ENCODE results near the gene HS6ST2.

The HS6ST2 gene

GRCh38 chrX:132737743-132738142 lies 220.7 kb downstream of the HS6ST2 start:
- DNase-seq: no peak

GRCh38 chrX:132732236-132732635 lies 226.2 kb downstream of the HS6ST2 start:
- no peak for DNase-seq

- no peak for DNase-seq
Observed at GRCh38 chrX:132730726-132731125, 227.7 kb downstream of the HS6ST2 start.

GRCh38 chrX:132730266-132730665 lies 228.2 kb downstream of the HS6ST2 start:
- no peak for DNase-seq

- no peak for DNase-seq
Observed at GRCh38 chrX:132728296-132728695, 230.1 kb downstream of the HS6ST2 start.

- no peak for DNase-seq
Observed at GRCh38 chrX:132718431-132718958, 239.9 kb downstream of the HS6ST2 start.

- no peak for DNase-seq
Observed at GRCh38 chrX:132716006-132716405, 242.4 kb downstream of the HS6ST2 start.

GRCh38 chrX:132714913-132715312 lies 243.5 kb downstream of the HS6ST2 start:
- DNase-seq: no peak

GRCh38 chrX:132712350-132712749 lies 246.1 kb downstream of the HS6ST2 start:
- no peak for DNase-seq

GRCh38 chrX:132710656-132711155 lies 247.7 kb downstream of the HS6ST2 start:
- DNase-seq: no peak

- DNase-seq: no peak
Observed at GRCh38 chrX:132708529-132708928, 249.9 kb downstream of the HS6ST2 start.

GRCh38 chrX:132704769-132705168 lies 253.7 kb downstream of the HS6ST2 start:
- no peak for DNase-seq

GRCh38 chrX:132694382-132694781 lies 264.0 kb downstream of the HS6ST2 start:
- no peak for DNase-seq

- DNase-seq: no peak
Observed at GRCh38 chrX:132692526-132692925, 265.9 kb downstream of the HS6ST2 start.

- DNase-seq: no peak
Observed at GRCh38 chrX:132692066-132692465, 266.4 kb downstream of the HS6ST2 start.

GRCh38 chrX:132689612-132690563 lies 268.5 kb downstream of the HS6ST2 start:
- no peak for DNase-seq

GRCh38 chrX:132685276-132685675 lies 273.2 kb downstream of the HS6ST2 start:
- DNase-seq: no peak

- no peak for DNase-seq
Observed at GRCh38 chrX:132677233-132677716, 281.2 kb downstream of the HS6ST2 start.

GRCh38 chrX:132676561-132677186 lies 281.8 kb downstream of the HS6ST2 start:
- DNase-seq: no peak

- no peak for DNase-seq
Observed at GRCh38 chrX:132676102-132676501, 282.3 kb downstream of the HS6ST2 start.

GRCh38 chrX:132673331-132673730 lies 285.1 kb downstream of the HS6ST2 start:
- DNase-seq: no peak

- DNase-seq: no peak
Observed at GRCh38 chrX:132671229-132671641, 287.2 kb downstream of the HS6ST2 start.

- DNase-seq: no peak
Observed at GRCh38 chrX:132669142-132669541, 289.3 kb downstream of the HS6ST2 start.

GRCh38 chrX:132668178-132668577 lies 290.3 kb downstream of the HS6ST2 start:
- no peak for DNase-seq

Measured in T1000 (cell line).